Panc1 (cell line): ENCODE measurements around the gene TRABD2B. TPM values are rescaled to one million over a fixed set of nuclear protein-coding genes. Genes with fewer than 3 reads are reported as not detected.

ENCODE experiments used
- ATAC-seq: fragments of 200-7000 bp; cut with Tn5 transposase; 2 replicates; pipeline ENCODE4 v1.9.1; 2020; ENCODE audit warnings: mild to moderate bottlenecking, moderate library complexity
- BruUV-seq: library from RNA; stranded (reverse); fragments of 400-500 nt; replicated peaks from 2 replicates; lab custom pipeline; 2021; lab: Mats Ljungman, UMichigan
- CTCF ChIA-PET: fragments of 300-600 bp; sonication (Branson Sonifier 250); formaldehyde crosslinking; loops from one replicate; lab custom pipeline; 2022; ENCODE audit warnings: antibody characterized with exemption; lab: Charles Lee
- POLR2A ChIA-PET: fragments of 300-600 bp; sonication (Branson Sonifier 250); formaldehyde crosslinking; loops from one replicate; lab custom pipeline; 2022; ENCODE audit warnings: antibody characterized with exemption; lab: Charles Lee
- DNase-seq: peaks from one replicate; pipeline ENCODE4 v3.0.0-alpha.2; 2010; ENCODE audit warnings: low read depth, low spot score
- H3K27ac ChIP-seq: 2 replicates; pipeline ENCODE4 v1.5.1; 2011; ENCODE audit warnings: mild to moderate bottlenecking, low read length, inconsistent platforms
- H3K27me3 ChIP-seq: fragments of 200-500 bp; sonication (Bioruptor generic); 2 replicates; pipeline ENCODE4 v1.6.0; 2014; ENCODE audit warnings: low read length, inconsistent platforms; ENCODE audit not compliant: control insufficient read depth, insufficient read depth
- H3K36me3 ChIP-seq: fragments of 200-500 bp; sonication (Bioruptor generic); 2 replicates; pipeline ENCODE4 v1.5.1; 2014; ENCODE audit warnings: inconsistent platforms, mild to moderate bottlenecking, low read length, moderate library complexity; ENCODE audit not compliant: control insufficient read depth, insufficient read depth
- H3K4me1 ChIP-seq: 2 replicates; pipeline ENCODE4 v1.5.1; 2011; ENCODE audit warnings: inconsistent platforms, mild to moderate bottlenecking, low read length, moderate library complexity; ENCODE audit not compliant: control insufficient read depth, insufficient read depth
- H3K4me3 ChIP-seq, 2 experiments: 2 replicates each; pipeline ENCODE4 v1.5.1; 2011 to 2012; ENCODE audit warnings: low read depth in 2 of 2, low read length in 2 of 2, mild to moderate bottlenecking in 2 of 2, inconsistent platforms in 1 of 2, moderate library complexity in 1 of 2
- H3K9me3 ChIP-seq: fragments of 200-500 bp; sonication (Bioruptor generic); 2 replicates; pipeline ENCODE4 v1.5.1; 2014; ENCODE audit warnings: low read depth, mild to moderate bottlenecking, inconsistent platforms, low read length, moderate library complexity; ENCODE audit not compliant: control insufficient read depth, insufficient read depth
- POLR2AphosphoS5 ChIP-seq: IDR thresholded peaks from 2 replicates; pipeline ENCODE4 v1.6.1; 2012; ENCODE audit warnings: mild to moderate bottlenecking, low read depth, low read length, moderate library complexity
- SIN3A ChIP-seq: IDR thresholded peaks from 2 replicates; pipeline ENCODE4 v1.6.1; 2012; ENCODE audit warnings: low read depth, mild to moderate bottlenecking, low read length, moderate library complexity, borderline replicate concordance; ENCODE audit not compliant: insufficient read depth
- TCF7L2 ChIP-seq: IDR thresholded peaks from 2 replicates; pipeline ENCODE4 v1.6.1; 2011; ENCODE audit warnings: mild to moderate bottlenecking, low read depth, low read length, inconsistent platforms
- in situ Hi-C: cut with HindIII; loops from 2 replicates; pipeline ENCODE4 v1.10.0; 2016; ENCODE audit warnings: low sequenced_read_pairs, low pct_unique_long_range_greater_than_20kb
- intact Hi-C: fragments of 100-400 bp; cut with micrococcal nuclease; formaldehyde crosslinking; loops from one replicate; pipeline ENCODE4 v1.10.0; 2022; ENCODE audit not compliant: unreplicated experiment
- total RNA-seq: library from RNA; stranded (reverse); gene quantifications from one replicate; pipeline ENCODE4 v1.2.1, GENCODE V29; 2021; ENCODE audit not compliant: unreplicated experiment
- TF ChIP-seq, protein P1 (sequence below), 2 experiments: IDR thresholded peaks; 2 replicates each; pipeline ENCODE4 v1.6.1; 2011 to 2012; ENCODE audit warnings: low read depth in 2 of 2, control low read depth in 1 of 2, low read length in 1 of 2, mild to moderate bottlenecking in 1 of 2, moderate library complexity in 1 of 2; ENCODE audit not compliant: insufficient read depth in 1 of 2
- TF ChIP-seq, protein P2 (sequence below): fragments of 450-650 bp; IDR thresholded peaks from 2 replicates; pipeline ENCODE4 v1.5.1; 2017; ENCODE audit warnings: mild to moderate bottlenecking

TRABD2B gene
- total RNA-seq, 1 experiment from 2014 or later: not detected

- TF ChIP-seq, protein P1, sequence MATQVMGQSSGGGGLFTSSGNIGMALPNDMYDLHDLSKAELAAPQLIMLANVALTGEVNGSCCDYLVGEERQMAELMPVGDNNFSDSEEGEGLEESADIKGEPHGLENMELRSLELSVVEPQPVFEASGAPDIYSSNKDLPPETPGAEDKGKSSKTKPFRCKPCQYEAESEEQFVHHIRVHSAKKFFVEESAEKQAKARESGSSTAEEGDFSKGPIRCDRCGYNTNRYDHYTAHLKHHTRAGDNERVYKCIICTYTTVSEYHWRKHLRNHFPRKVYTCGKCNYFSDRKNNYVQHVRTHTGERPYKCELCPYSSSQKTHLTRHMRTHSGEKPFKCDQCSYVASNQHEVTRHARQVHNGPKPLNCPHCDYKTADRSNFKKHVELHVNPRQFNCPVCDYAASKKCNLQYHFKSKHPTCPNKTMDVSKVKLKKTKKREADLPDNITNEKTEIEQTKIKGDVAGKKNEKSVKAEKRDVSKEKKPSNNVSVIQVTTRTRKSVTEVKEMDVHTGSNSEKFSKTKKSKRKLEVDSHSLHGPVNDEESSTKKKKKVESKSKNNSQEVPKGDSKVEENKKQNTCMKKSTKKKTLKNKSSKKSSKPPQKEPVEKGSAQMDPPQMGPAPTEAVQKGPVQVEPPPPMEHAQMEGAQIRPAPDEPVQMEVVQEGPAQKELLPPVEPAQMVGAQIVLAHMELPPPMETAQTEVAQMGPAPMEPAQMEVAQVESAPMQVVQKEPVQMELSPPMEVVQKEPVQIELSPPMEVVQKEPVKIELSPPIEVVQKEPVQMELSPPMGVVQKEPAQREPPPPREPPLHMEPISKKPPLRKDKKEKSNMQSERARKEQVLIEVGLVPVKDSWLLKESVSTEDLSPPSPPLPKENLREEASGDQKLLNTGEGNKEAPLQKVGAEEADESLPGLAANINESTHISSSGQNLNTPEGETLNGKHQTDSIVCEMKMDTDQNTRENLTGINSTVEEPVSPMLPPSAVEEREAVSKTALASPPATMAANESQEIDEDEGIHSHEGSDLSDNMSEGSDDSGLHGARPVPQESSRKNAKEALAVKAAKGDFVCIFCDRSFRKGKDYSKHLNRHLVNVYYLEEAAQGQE (IDR thresholded peaks at IDR 0.05; ENCODE audit: insufficient read depth in 1 of 2, low read depth in 2 of 2, low read length in 1 of 2): no peak
- no peak for TF ChIP-seq POLR2AphosphoS5
- TF ChIP-seq, protein P2, sequence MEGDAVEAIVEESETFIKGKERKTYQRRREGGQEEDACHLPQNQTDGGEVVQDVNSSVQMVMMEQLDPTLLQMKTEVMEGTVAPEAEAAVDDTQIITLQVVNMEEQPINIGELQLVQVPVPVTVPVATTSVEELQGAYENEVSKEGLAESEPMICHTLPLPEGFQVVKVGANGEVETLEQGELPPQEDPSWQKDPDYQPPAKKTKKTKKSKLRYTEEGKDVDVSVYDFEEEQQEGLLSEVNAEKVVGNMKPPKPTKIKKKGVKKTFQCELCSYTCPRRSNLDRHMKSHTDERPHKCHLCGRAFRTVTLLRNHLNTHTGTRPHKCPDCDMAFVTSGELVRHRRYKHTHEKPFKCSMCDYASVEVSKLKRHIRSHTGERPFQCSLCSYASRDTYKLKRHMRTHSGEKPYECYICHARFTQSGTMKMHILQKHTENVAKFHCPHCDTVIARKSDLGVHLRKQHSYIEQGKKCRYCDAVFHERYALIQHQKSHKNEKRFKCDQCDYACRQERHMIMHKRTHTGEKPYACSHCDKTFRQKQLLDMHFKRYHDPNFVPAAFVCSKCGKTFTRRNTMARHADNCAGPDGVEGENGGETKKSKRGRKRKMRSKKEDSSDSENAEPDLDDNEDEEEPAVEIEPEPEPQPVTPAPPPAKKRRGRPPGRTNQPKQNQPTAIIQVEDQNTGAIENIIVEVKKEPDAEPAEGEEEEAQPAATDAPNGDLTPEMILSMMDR: no peak
- no peak for TF ChIP-seq TCF7L2
- TF ChIP-seq SIN3A: no peak
- CTCF ChIA-PET: no interaction called here
- H3K9me3 ChIP-seq: no peaks in the 10 kb centered on the region
- intact Hi-C loops: no loop called here
- no peak overlapping the region for H3K27ac ChIP-seq
- no peak for ATAC-seq
- H3K4me1 ChIP-seq: no peaks in the 10 kb centered on the region
- POLR2A ChIA-PET: no interaction called here
- H3K27me3 ChIP-seq: peaks cover 3% of the 10 kb centered on the region; the same call in 1 of the 2 replicates
- H3K36me3 ChIP-seq: no peaks in the 10 kb centered on the region
- in situ Hi-C loops: no loop called here
- BruUV-seq: no TSS peak
- DNase-seq: no peak
- H3K4me3 ChIP-seq: no peak overlapping the region
Measured at GRCh38 chr1:48026275-48026674, 29.1 kb upstream of the TRABD2B start.

GRCh38 chr1:48025076-48025475, 27.9 kb upstream of the TRABD2B start:
- POLR2A ChIA-PET: no interaction called here
- H3K36me3 ChIP-seq: no peaks in the 10 kb centered on the region
- H3K4me3 ChIP-seq: no peak overlapping the region
- DNase-seq (no peak), ATAC-seq (no peak)
- in situ Hi-C loops (no loop called here), intact Hi-C loops (no loop called here)
- H3K9me3 ChIP-seq: no peaks in the 10 kb centered on the region
- CTCF ChIA-PET: no interaction called here
- no TSS peak for BruUV-seq
- peaks cover 3% of the 10 kb centered on the region; the same call in 1 of the 2 replicates for H3K27me3 ChIP-seq
- TF ChIP-seq SIN3A (no peak), TCF7L2 (no peak), POLR2AphosphoS5 (no peak)
- TF ChIP-seq, protein P2: no peak
- TF ChIP-seq, protein P1 (IDR thresholded peaks at IDR 0.05; ENCODE audit: insufficient read depth in 1 of 2, low read depth in 2 of 2, low read length in 1 of 2): no peak
- H3K27ac ChIP-seq: no peak overlapping the region
- no peaks in the 10 kb centered on the region for H3K4me1 ChIP-seq
